ENCODE data around the gene FSIP1. TPM values are rescaled to one million over a fixed set of nuclear protein-coding genes. Genes with fewer than 3 reads are reported as not detected.

Gene FSIP1
- total RNA-seq, 6 donors from 2014 or later = 0.26 to 3.2 (median 0.79) TPM; not detected in 2

DNA sequence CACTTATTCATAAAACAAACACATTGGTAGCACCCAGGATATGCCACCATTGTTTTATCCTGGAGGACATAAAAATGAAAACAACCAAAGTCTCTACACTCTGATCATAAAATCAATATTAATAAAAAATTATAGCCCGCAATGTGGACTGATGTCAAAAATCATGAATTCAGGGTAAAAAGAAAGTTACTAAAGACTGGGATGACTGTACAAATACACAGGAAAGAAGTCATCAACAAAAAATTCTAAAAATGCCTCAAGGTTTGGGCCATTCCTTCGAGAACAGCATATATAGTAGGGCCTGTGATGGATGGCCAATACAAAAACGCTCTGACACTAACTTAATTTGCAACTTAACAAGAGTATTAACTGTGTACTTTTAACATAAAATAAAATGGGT lies 125.0 kb downstream of the FSIP1 start:
- Histone ChIP-seq H3K4me3 (no peak overlapping the region), H3K9me3 (no peaks in the 10 kb centered on the region), H3K4me1 (no peaks in the 10 kb centered on the region), H3K27me3 (no peaks in the 10 kb centered on the region), H3K27ac (no peak overlapping the region), H3K36me3 (no peaks in the 10 kb centered on the region)
- DNase-seq (no peak), ATAC-seq (ENCODE audit: low FRiP score in 2 of 2) (no peak)
- no peak for TF ChIP-seq POLR2A (IDR thresholded peaks at IDR 0.05)
- no peak for TF ChIP-seq EP300 (IDR thresholded peaks at IDR 0.05)
- TF ChIP-seq POLR2AphosphoS5 (IDR thresholded peaks at IDR 0.05) = no peak
- TF ChIP-seq, protein P1, sequence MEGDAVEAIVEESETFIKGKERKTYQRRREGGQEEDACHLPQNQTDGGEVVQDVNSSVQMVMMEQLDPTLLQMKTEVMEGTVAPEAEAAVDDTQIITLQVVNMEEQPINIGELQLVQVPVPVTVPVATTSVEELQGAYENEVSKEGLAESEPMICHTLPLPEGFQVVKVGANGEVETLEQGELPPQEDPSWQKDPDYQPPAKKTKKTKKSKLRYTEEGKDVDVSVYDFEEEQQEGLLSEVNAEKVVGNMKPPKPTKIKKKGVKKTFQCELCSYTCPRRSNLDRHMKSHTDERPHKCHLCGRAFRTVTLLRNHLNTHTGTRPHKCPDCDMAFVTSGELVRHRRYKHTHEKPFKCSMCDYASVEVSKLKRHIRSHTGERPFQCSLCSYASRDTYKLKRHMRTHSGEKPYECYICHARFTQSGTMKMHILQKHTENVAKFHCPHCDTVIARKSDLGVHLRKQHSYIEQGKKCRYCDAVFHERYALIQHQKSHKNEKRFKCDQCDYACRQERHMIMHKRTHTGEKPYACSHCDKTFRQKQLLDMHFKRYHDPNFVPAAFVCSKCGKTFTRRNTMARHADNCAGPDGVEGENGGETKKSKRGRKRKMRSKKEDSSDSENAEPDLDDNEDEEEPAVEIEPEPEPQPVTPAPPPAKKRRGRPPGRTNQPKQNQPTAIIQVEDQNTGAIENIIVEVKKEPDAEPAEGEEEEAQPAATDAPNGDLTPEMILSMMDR (IDR thresholded peaks at IDR 0.05) = no peak
- 90 to 93% methylated on average over 3 of the region's 3 CpGs for WGBS, 2 donors

DNA sequence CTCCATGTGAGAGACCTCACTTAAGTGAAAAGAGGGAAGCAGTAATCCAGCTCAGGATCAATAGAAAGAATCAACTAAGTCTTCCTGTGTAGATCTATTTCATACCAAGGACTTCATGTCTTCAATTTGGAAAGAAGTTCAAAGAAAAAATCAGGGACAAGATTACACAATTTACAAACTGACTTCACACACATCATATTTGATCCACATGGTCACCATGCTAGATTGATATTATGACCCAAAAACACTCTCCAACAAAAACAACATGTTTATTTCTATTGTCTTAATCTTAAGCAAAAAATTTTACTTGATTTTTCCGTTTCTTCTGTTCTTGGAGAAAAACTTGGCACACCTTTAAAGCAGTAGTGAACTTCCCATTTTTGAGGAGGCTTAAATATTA lies 125.5 kb downstream of the FSIP1 start:
- Histone ChIP-seq H3K27me3 (no peaks in the 10 kb centered on the region), H3K27ac (no peak overlapping the region), H3K36me3 (no peaks in the 10 kb centered on the region), H3K4me3 (no peak overlapping the region), H3K9me3 (no peaks in the 10 kb centered on the region), H3K4me1 (no peaks in the 10 kb centered on the region)
- ATAC-seq (ENCODE audit: low FRiP score in 2 of 2) (no peak), DNase-seq (no peak)
- 68 to 78% methylated on average over 1 of the region's 1 CpG for WGBS, 2 donors
- no peak for TF ChIP-seq EP300 (IDR thresholded peaks at IDR 0.05)
- TF ChIP-seq, protein P1 (IDR thresholded peaks at IDR 0.05) = no peak
- TF ChIP-seq POLR2AphosphoS5 (IDR thresholded peaks at IDR 0.05) = no peak
- TF ChIP-seq POLR2A (IDR thresholded peaks at IDR 0.05) = no peak

DNA sequence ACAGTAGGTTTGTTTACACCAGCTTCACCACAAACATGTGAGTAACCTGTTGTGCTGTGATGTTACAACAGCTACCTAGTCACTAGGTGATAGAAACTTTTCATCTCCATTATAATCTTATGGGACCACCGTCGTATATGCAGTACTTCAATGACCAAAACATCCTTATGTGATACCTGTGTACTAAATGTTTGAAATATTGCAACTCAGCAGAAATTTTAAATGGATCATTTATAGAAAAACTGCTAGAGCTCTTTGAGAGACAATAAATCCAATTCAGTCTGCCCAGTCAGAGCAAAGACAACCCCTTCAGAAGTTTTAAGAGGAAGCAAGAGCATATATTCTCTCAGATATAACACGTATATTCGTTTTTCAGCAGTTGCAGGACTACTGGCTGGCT lies 128.3 kb downstream of the FSIP1 start:
- Histone ChIP-seq H3K36me3 (no peaks in the 10 kb centered on the region), H3K27me3 (no peaks in the 10 kb centered on the region), H3K27ac (no peak overlapping the region), H3K4me1 (peaks cover 0 to 3% (median 0%) of the 10 kb centered on the region in 4 donors), H3K4me3 (no peak overlapping the region), H3K9me3 (no peaks in the 10 kb centered on the region)
- ATAC-seq (ENCODE audit: low FRiP score in 2 of 2) (no peak), DNase-seq (no peak)
- TF ChIP-seq POLR2AphosphoS5 (IDR thresholded peaks at IDR 0.05) (no peak), EP300 (IDR thresholded peaks at IDR 0.05) (no peak), POLR2A (IDR thresholded peaks at IDR 0.05) (no peak)
- TF ChIP-seq, protein P1 (IDR thresholded peaks at IDR 0.05) = no peak
- 91% methylated on average over 4 of the region's 4 CpGs for WGBS, 2 donors

- DNase-seq = no peak
- TF ChIP-seq POLR2AphosphoS5 (IDR thresholded peaks at IDR 0.05) (no peak), EP300 (IDR thresholded peaks at IDR 0.05) (no peak), POLR2A (IDR thresholded peaks at IDR 0.05) (no peak)
- TF ChIP-seq, protein P1 (IDR thresholded peaks at IDR 0.05) = no peak
- no peak overlapping the region for H3K27ac ChIP-seq
- no peak overlapping the region for H3K4me3 ChIP-seq
- peaks cover 0 to 3% (median 0%) of the 10 kb centered on the region in 4 donors for H3K4me1 ChIP-seq
- 64 to 73% methylated on average over 1 of the region's 1 CpG for WGBS, 2 donors
- H3K36me3 ChIP-seq = no peaks in the 10 kb centered on the region
- H3K27me3 ChIP-seq = no peaks in the 10 kb centered on the region
- no peak for ATAC-seq (ENCODE audit: low FRiP score in 2 of 2)
- no peaks in the 10 kb centered on the region for H3K9me3 ChIP-seq
Measured at GRCh38 chr15:39651881-39652280, 130.8 kb downstream of the FSIP1 start.

DNA sequence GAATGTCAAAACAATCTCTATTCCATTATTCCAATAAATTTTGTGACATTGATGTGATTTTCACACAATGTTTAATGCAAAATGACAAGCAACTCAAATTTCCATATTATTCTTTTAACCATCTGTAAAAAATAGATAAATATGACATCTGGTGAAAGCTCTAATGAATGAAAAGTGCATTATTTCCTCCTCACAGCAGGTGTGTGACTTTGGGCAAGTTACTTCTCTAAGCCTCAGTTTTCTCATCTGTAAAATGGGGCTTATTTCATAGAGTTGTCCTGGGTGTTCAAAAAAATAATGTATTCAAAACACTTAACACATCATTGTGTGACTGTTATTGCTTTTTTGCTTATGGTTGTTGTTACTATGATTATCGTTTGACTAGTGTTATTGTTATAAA lies 131.3 kb downstream of the FSIP1 start:
- Histone ChIP-seq H3K27me3 (no peaks in the 10 kb centered on the region), H3K4me3 (no peak overlapping the region), H3K9me3 (no peaks in the 10 kb centered on the region), H3K27ac (no peak overlapping the region), H3K4me1 (peaks cover 0 to 3% (median 0%) of the 10 kb centered on the region in 4 donors), H3K36me3 (no peaks in the 10 kb centered on the region)
- 88 to 94% methylated on average over 1 of the region's 1 CpG for WGBS, 2 donors
- ATAC-seq (ENCODE audit: low FRiP score in 2 of 2) (no peak), DNase-seq (no peak)
- TF ChIP-seq POLR2A (IDR thresholded peaks at IDR 0.05) (no peak), EP300 (IDR thresholded peaks at IDR 0.05) (no peak), POLR2AphosphoS5 (IDR thresholded peaks at IDR 0.05) (no peak)
- TF ChIP-seq, protein P1 (IDR thresholded peaks at IDR 0.05) = no peak

Data from upper lobe of left lung (tissue), 6 donors.